ENCODE results near the gene SAMD3. TPM values are rescaled to one million over a fixed set of nuclear protein-coding genes. Genes with fewer than 3 reads are reported as not detected.

The SAMD3 gene
- total and polyA plus RNA-seq, 2 of the 8 experiments (the other 6 are each of a cell fraction or from before 2014, with no cell fraction given) = 1.8 to 1.9 TPM

DNA sequence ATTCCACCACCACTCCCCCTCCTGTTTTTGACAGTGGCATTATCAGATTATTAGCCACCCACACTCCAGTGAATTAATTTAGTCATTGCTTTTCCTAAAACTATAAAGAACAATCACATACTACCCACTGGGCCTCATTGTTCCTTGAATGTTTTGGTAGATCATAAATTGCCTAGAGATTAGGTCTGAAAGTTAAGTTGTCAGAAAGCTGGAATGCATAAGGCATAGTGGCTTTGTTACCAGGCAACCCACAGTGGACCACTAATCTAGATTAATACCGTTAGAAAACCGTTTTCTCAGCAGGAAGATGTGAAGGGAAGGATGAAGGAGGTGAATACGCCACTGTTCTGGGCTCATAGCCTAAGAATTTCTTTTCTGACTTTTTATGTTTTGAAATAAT, 75.6 kb downstream of the SAMD3 start:
- Histone ChIP-seq H4K91ac (replicated peaks; ENCODE audit: insufficient read length, low read length) (no peak overlapping the region), H3K36me3 (ENCODE audit: control insufficient read depth in 2 of 4, insufficient read depth in 4 of 4, low read length in 3 of 4) (no peaks in the 10 kb centered on the region), H3K79me1 (ENCODE audit: low read depth, low read length) (no peaks in the 10 kb centered on the region), H2AFZ (ENCODE audit: low read length) (no peak overlapping the region), H3K18ac (ENCODE audit: extremely low read depth, low read length) (no peak overlapping the region), H3K79me2 (ENCODE audit: control insufficient read depth in 1 of 2, insufficient read depth in 2 of 2, low read length in 2 of 2) (no peaks in the 10 kb centered on the region), H3K23ac (ENCODE audit: insufficient read length) (no peak overlapping the region), H3K56ac (replicated peaks; ENCODE audit: insufficient read length, low read depth, low read length) (no peak overlapping the region), H3K4me2 (ENCODE audit: insufficient read depth in 1 of 2, low read depth in 2 of 2, low read length in 2 of 2) (no peak overlapping the region), H2BK20ac (ENCODE audit: low read length) (no peak overlapping the region), H3K27ac (ENCODE audit: low read depth, low read length) (no peak overlapping the region), H3K27me3 (replicated peaks in 1 of 4; ENCODE audit: control insufficient read depth in 3 of 4, extremely low read depth in 1 of 4, insufficient read depth in 3 of 4, low read length in 3 of 4) (no peaks in the 10 kb centered on the region), H3K9ac (replicated peaks in 1 of 4; ENCODE audit: extremely low read depth in 1 of 4, low read depth in 3 of 4, low read length in 3 of 4) (no peak overlapping the region), H2BK5ac (ENCODE audit: low read depth, low read length) (no peak overlapping the region), H2BK15ac (ENCODE audit: low read length) (no peak overlapping the region), H4K8ac (ENCODE audit: extremely low read depth, insufficient read depth, low read length) (no peak overlapping the region), H4K5ac (ENCODE audit: insufficient read length, low read depth, low read length) (no peak overlapping the region), H3K9me3 (ENCODE audit: insufficient read depth in 2 of 2, low read depth in 1 of 2, low read length in 1 of 2) (no peaks in the 10 kb centered on the region), H3K4ac (replicated peaks; ENCODE audit: insufficient read length, low read depth, low read length) (no peak overlapping the region), H4K20me1 (replicated peaks in 1 of 2; ENCODE audit: control insufficient read depth in 1 of 2, insufficient read depth in 2 of 2, low read length in 2 of 2) (peaks cover 0 to 2% of the 10 kb centered on the region in 2 experiments), H2AK5ac (ENCODE audit: low read depth, low read length) (no peak overlapping the region), H3K4me3 (ENCODE audit: extremely low read depth in 1 of 4, insufficient read depth in 2 of 4, low read depth in 3 of 4, low read length in 4 of 4) (no peak overlapping the region), H2BK120ac (replicated peaks; ENCODE audit: low read depth, low read length) (no peak overlapping the region), H3K4me1 (replicated peaks in 1 of 4; ENCODE audit: control insufficient read depth in 3 of 4, insufficient read depth in 4 of 4, low read length in 3 of 4) (no peaks in the 10 kb centered on the region), H3K23me2 (ENCODE audit: low read depth, low read length) (no peaks in the 10 kb centered on the region), H3K14ac (ENCODE audit: insufficient read length) (no peak overlapping the region), H2BK12ac (ENCODE audit: low read depth, low read length) (no peak overlapping the region)
- CTCF ChIA-PET (ENCODE audit: partially characterized antibody) = interaction anchor here (2.5 kb wide), 1 partner anchor 12 kb away, joined by 7 read pairs; no protein-coding TSS in a partner anchor
- 92% methylated on average over 3 of the region's 3 CpGs; no CpG with 5 or more reads in 1 of the 2 experiments for WGBS, 2 experiments (ENCODE audit: extremely low coverage in 1 of 2, insufficient coverage in 1 of 2, insufficient read length in 1 of 2, insufficient replicate concordance in 2 of 2, low coverage in 1 of 2, low lambda C conversion rate in 2 of 2, missing lambda C conversion rate in 1 of 2)
- POLR2A ChIA-PET (ENCODE audit: partially characterized antibody) = no interaction called here
- DNase-seq (ENCODE audit: low read depth in 1 of 2, low spot score in 2 of 2) (no peak), FAIRE-seq (no peak)
- TF ChIP-seq TCF12 (IDR thresholded peaks at IDR 0.05; ENCODE audit: low read depth, low read length) = no peak
- TF ChIP-seq KDM1A (IDR thresholded peaks at IDR 0.05; ENCODE audit: borderline replicate concordance, low read length) = no peak
- no peak for TF ChIP-seq TAF1 (IDR thresholded peaks at IDR 0.05; ENCODE audit: low read depth, low read length)
- TF ChIP-seq CHD2 (IDR thresholded peaks at IDR 0.05; ENCODE audit: low read length) = no peak
- TF ChIP-seq, protein P1, sequence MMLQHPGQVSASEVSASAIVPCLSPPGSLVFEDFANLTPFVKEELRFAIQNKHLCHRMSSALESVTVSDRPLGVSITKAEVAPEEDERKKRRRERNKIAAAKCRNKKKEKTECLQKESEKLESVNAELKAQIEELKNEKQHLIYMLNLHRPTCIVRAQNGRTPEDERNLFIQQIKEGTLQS (IDR thresholded peaks at IDR 0.05; ENCODE audit: insufficient read depth, low read depth, low read length) = no peak
- TF ChIP-seq RAD21 (IDR thresholded peaks at IDR 0.05 in 1 of 2, conservative IDR thresholded peaks at IDR 0.05 in 1 of 2; ENCODE audit: low read depth in 2 of 2, low read length in 2 of 2) = no peak
- TF ChIP-seq, protein P2, sequence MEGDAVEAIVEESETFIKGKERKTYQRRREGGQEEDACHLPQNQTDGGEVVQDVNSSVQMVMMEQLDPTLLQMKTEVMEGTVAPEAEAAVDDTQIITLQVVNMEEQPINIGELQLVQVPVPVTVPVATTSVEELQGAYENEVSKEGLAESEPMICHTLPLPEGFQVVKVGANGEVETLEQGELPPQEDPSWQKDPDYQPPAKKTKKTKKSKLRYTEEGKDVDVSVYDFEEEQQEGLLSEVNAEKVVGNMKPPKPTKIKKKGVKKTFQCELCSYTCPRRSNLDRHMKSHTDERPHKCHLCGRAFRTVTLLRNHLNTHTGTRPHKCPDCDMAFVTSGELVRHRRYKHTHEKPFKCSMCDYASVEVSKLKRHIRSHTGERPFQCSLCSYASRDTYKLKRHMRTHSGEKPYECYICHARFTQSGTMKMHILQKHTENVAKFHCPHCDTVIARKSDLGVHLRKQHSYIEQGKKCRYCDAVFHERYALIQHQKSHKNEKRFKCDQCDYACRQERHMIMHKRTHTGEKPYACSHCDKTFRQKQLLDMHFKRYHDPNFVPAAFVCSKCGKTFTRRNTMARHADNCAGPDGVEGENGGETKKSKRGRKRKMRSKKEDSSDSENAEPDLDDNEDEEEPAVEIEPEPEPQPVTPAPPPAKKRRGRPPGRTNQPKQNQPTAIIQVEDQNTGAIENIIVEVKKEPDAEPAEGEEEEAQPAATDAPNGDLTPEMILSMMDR (IDR thresholded peaks at IDR 0.05; ENCODE audit: control extremely low read depth in 1 of 3, insufficient read depth in 1 of 3, low read depth in 1 of 3, low read length in 3 of 3) = no peak
- no peak for TF ChIP-seq HDAC6 (IDR thresholded peaks at IDR 0.05; ENCODE audit: low read depth, low read length)
- TF ChIP-seq TBP (IDR thresholded peaks at IDR 0.05; ENCODE audit: low read depth, low read length) = no peak
- TF ChIP-seq RBBP5 (IDR thresholded peaks at IDR 0.05; ENCODE audit: borderline replicate concordance, low read depth, low read length) = no peak
- no peak for TF ChIP-seq CBX5 (IDR thresholded peaks at IDR 0.05; ENCODE audit: low read depth, low read length)
- TF ChIP-seq CHD1 (IDR thresholded peaks at IDR 0.05; ENCODE audit: low read depth, low read length) = no peak

All from H1 (cell line).